Measurements from ENCODE around the gene ARHGEF2.

ARHGEF2 gene

GRCh38 chr1:155978325-155978972 is at the start of gene ARHGEF2:
Gene ARHGEF2, minus strand, starts transcription at chr1:155978547. Its CDS starts 120 bp downstream, at chr1:155978427.
- no peak for DNase-seq

- no peak for DNase-seq
Observed at GRCh38 chr1:156026588-156026987, 48.2 kb upstream of the ARHGEF2 start.

- DNase-seq, result no peak
Observed at GRCh38 chr1:156025876-156026275, 47.5 kb upstream of the ARHGEF2 start.

GRCh38 chr1:156024801-156025200 is 46.5 kb upstream of the ARHGEF2 start:
- no peak for DNase-seq

- DNase-seq, result no peak
Observed at GRCh38 chr1:156021954-156022353, 43.6 kb upstream of the ARHGEF2 start.

- no peak for DNase-seq
Observed at GRCh38 chr1:156021093-156021428, 42.7 kb upstream of the ARHGEF2 start.

- peak; percentile 82 to 90 for DNase-seq
Observed at GRCh38 chr1:156020293-156021092, 42.1 kb upstream of the ARHGEF2 start, which contains the start of gene SSR2. Gene SSR2, minus strand, starts transcription at chr1:156020951. Its CDS starts 784 bp downstream, at chr1:156020167.

- DNase-seq, result no peak
Observed at GRCh38 chr1:156019946-156020292, 41.6 kb upstream of the ARHGEF2 start.

GRCh38 chr1:156014829-156015228 is 36.5 kb upstream of the ARHGEF2 start:
- DNase-seq, result no peak

GRCh38 chr1:156012051-156012817 is 33.9 kb upstream of the ARHGEF2 start:
- no peak for DNase-seq

- no peak for DNase-seq
Observed at GRCh38 chr1:156009404-156009803, 31.1 kb upstream of the ARHGEF2 start.

GRCh38 chr1:156006666-156007376 is 28.5 kb upstream of the ARHGEF2 start:
- no peak for DNase-seq

GRCh38 chr1:156004843-156005584 is 26.7 kb upstream of the ARHGEF2 start:
- no peak for DNase-seq

GRCh38 chr1:156003923-156004188 is 25.5 kb upstream of the ARHGEF2 start:
- no peak for DNase-seq

- no peak for DNase-seq
Observed at GRCh38 chr1:156002188-156002911, 24.0 kb upstream of the ARHGEF2 start.

GRCh38 chr1:156001662-156002171 is 23.4 kb upstream of the ARHGEF2 start:
- DNase-seq, result no peak

- DNase-seq, result no peak
Observed at GRCh38 chr1:156001021-156001661, 22.8 kb upstream of the ARHGEF2 start.

GRCh38 chr1:155999964-156000363 is 21.6 kb upstream of the ARHGEF2 start:
- DNase-seq, result no peak

GRCh38 chr1:155996166-155996565 is 17.8 kb upstream of the ARHGEF2 start:
- no peak for DNase-seq

GRCh38 chr1:155993595-155993994 is 15.2 kb upstream of the ARHGEF2 start:
- DNase-seq, result no peak

Data from NCI-H187 (cell line).